Small intestine (tissue), 7 donors: ENCODE data around the gene RND2. TPM values are rescaled to one million over a fixed set of nuclear protein-coding genes. Genes with fewer than 3 reads are reported as not detected.
"Not testable (repeated sequence)": the region's sequence is repeated elsewhere in the genome, so short reads cannot be mapped to it uniquely, and the experiment has no call there.

Experiments
- DNase-seq, 2 donors: peaks; one replicate each; pipeline versions ENCODE4 v3.0.0 to v3.0.0-alpha.2; 2013
- FAIRE-seq: peaks from 2 replicates; lab custom pipeline; 2012; peaks lifted over from hg19 to GRCh38; lab: Jason Lieb, UNC
- H3K27ac ChIP-seq, 3 donors: one replicate each; pipeline ENCODE4 v1.5.1; 2013; ENCODE audit warnings: low read length in 2 of 3, mild to moderate bottlenecking in 2 of 3, control low read depth in 1 of 3, inconsistent platforms in 1 of 3, low read depth in 1 of 3, moderate library complexity in 1 of 3
- H3K27me3 ChIP-seq, 3 donors: one replicate each; pipeline ENCODE4 v1.6.1; 2013; ENCODE audit warnings: low read length in 3 of 3, inconsistent platforms in 1 of 3; ENCODE audit not compliant: control insufficient read depth in 3 of 3, insufficient read depth in 3 of 3
- H3K36me3 ChIP-seq, 3 donors: one replicate each; pipeline ENCODE4 v1.6.1; 2013; ENCODE audit warnings: low read length in 3 of 3, inconsistent platforms in 1 of 3, low read depth in 1 of 3, mild to moderate bottlenecking in 1 of 3, moderate library complexity in 1 of 3; ENCODE audit not compliant: control insufficient read depth in 3 of 3, insufficient read depth in 2 of 3
- H3K4me1 ChIP-seq, 3 donors: one replicate each; pipeline ENCODE4 v1.6.1; 2013; ENCODE audit warnings: low read length in 2 of 3, inconsistent platforms in 1 of 3, low read depth in 1 of 3, mild to moderate bottlenecking in 1 of 3, moderate library complexity in 1 of 3; ENCODE audit not compliant: control insufficient read depth in 3 of 3, insufficient read depth in 2 of 3
- H3K4me3 ChIP-seq, 3 donors: one replicate each; pipeline ENCODE4 v1.5.1; 2013; ENCODE audit warnings: low read length in 3 of 3, control low read depth in 1 of 3, inconsistent platforms in 1 of 3, low read depth in 1 of 3, mild to moderate bottlenecking in 1 of 3, moderate library complexity in 1 of 3
- H3K9me3 ChIP-seq, 2 donors: one replicate each; pipeline ENCODE4 v1.6.1; 2013; ENCODE audit warnings: low read depth in 1 of 2, low read length in 1 of 2; ENCODE audit not compliant: control insufficient read depth in 2 of 2, insufficient read depth in 1 of 2
- WGBS, 3 donors: extraction: QIAGEN DNeasy Blood & Tissue Kit; methylation state at CpG; one replicate each; pipeline ENCODE4 v1.1.7; 2013; 5-methylcytosine and 5-hydroxymethylcytosine counted together
- polyA plus RNA-seq, 4 donors: library from polyadenylated mRNA; stranded (reverse) in 3 of 4; unstranded in 1 of 4; fragments of 200-250 nt in 3 of 4; fragments of 120-200 nt in 1 of 4; gene quantifications; one replicate each; pipeline versions ENCODE4 v1.2.1 to v1.2.3, GENCODE V29; 2013
- donor health status: healthy with polysubstance abuse.
- donor health status: control.
- donor health status: control.
- donor health status: Bipolar disorder and iron deficiency.
- donor health status: healthy.

RND2 gene
- polyA plus RNA-seq, 4 donors, result 0.27 to 0.67 (median 0.41) TPM; not detected in 1

DNA sequence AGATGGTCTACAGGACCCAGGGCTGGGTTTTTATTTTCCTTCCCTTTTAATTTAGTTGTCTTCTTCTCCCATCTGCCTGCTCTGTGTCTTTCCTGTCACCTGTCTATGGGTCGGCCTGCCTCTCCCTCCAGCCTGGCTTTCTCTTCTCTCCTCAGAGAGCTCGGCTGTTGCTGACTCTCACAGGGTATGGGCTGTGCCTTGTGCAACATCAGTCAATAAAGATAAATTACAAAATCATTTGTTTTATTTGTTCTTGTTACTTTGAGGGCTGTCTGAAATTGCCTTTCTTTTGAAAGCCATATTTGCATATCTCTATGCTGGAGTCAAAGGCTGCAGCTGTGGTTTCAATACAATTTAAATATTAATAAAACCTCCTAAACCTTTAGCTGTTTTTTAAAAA is 15.6 kb downstream of the RND2 start:
- H3K9me3 ChIP-seq, result no peaks in the 10 kb centered on the region
- H3K4me1 ChIP-seq, result peaks cover 0 to 12% (median 0%) of the 10 kb centered on the region in 3 donors
- FAIRE-seq (no peak), DNase-seq (peak in 1 of 2 donors; percentile 46)
- H3K4me3 ChIP-seq, result no peak overlapping the region
- 69 to 83% (median 80%) methylated on average over 2 of the region's 2 CpGs for WGBS, 3 donors
- peaks cover 0 to 2% (median 0%) of the 10 kb centered on the region in 3 donors for H3K36me3 ChIP-seq
- no peak overlapping the region for H3K27ac ChIP-seq
- H3K27me3 ChIP-seq, result no peaks in the 10 kb centered on the region

DNA sequence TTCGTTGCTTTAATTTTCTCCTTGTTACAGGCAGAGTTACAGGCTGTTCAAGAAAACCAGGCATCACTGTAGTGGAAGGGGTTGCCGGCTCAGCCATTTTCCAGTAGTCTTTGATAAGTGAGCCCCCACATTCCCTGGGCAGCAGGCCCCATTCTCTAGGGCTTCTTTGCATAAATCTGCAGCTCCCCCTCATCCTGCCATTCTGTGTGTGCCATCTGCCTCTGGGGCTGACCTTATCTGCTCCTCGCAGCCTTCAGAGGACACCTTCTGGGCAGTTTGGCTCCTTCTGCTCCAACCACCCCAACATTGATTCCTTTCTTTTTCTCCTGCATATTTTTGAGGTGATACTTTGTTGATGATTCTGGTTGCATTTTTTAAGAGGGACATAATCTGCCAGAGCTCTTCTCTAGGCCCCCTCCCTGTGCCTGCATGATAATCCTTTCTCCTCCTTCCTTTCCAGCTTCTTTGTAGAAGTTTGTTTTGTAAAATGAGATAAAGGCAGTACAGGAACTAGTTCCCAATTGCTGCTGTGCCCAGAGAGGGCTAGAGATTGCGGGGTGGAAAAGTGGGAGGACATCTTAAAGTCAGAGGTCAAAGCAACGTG is 17.1 kb downstream of the RND2 start:
- FAIRE-seq (no peak), DNase-seq (no peak)
- WGBS, 3 donors, result 77 to 87% (median 85%) methylated on average over 5 of the region's 5 CpGs
- Histone ChIP-seq H3K4me3 (no peak overlapping the region), H3K27me3 (no peaks in the 10 kb centered on the region), H3K4me1 (peaks cover 0 to 12% (median 0%) of the 10 kb centered on the region in 3 donors), H3K27ac (no peak overlapping the region), H3K36me3 (peaks cover 0 to 2% (median 0%) of the 10 kb centered on the region in 3 donors), H3K9me3 (no peaks in the 10 kb centered on the region)

GRCh38 chr17:43043307-43043706 is 18.3 kb downstream of the RND2 start:
- FAIRE-seq, result no peak
- Histone ChIP-seq H3K27me3 (no peaks in the 10 kb centered on the region), H3K36me3 (peaks cover 0 to 7% (median 0%) of the 10 kb centered on the region in 3 donors), H3K4me3 (no peak overlapping the region), H3K27ac (no peak overlapping the region), H3K9me3 (no peaks in the 10 kb centered on the region), H3K4me1 (peaks cover 0 to 8% (median 0%) of the 10 kb centered on the region in 3 donors)
- no peak for DNase-seq

- no peak overlapping the region for H3K4me3 ChIP-seq
- no peaks in the 10 kb centered on the region for H3K27me3 ChIP-seq
- WGBS, 3 donors, result 87 to 94% (median 89%) methylated on average over 4 of the region's 4 CpGs
- no peaks in the 10 kb centered on the region for H3K9me3 ChIP-seq
- H3K36me3 ChIP-seq, result peaks cover 0 to 10% (median 2%) of the 10 kb centered on the region in 3 donors
- DNase-seq (no peak), FAIRE-seq (no peak)
- no peak overlapping the region for H3K27ac ChIP-seq
- H3K4me1 ChIP-seq, result peaks cover 0 to 8% (median 0%) of the 10 kb centered on the region in 3 donors
Observed at GRCh38 chr17:43044024-43044423, 19.0 kb downstream of the RND2 start.

DNA sequence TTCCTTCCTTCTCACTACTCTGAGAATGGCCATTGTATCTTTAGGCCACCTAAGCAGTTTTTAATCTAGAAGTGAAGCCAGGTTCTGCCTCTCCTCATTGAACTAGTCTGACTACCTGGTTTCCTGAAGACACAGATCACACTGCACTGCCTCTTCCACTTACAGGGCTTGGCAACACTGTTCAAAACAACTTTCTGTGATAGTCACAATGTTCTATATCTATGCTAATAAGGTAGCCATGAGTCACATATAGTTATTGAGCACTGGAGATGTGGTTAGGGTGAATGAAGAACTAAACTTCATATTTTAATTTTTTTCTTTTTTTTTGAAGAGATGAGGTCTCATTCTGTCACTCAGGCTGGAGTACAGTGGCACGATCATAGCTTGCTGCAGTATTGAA is 26.9 kb downstream of the RND2 start:
- DNase-seq (no peak), FAIRE-seq (no peak)
- H3K4me3 ChIP-seq, result no peak overlapping the region
- WGBS, 3 donors, result 93 to 100% (median 100%) methylated on average over 1 of the region's 1 CpG
- no peak overlapping the region for H3K27ac ChIP-seq
- peaks cover 0 to 29% (median 2%) of the 10 kb centered on the region in 3 donors for H3K36me3 ChIP-seq
- H3K27me3 ChIP-seq, result no peaks in the 10 kb centered on the region
- H3K9me3 ChIP-seq, result no peaks in the 10 kb centered on the region
- H3K4me1 ChIP-seq, result no peaks in the 10 kb centered on the region

DNA sequence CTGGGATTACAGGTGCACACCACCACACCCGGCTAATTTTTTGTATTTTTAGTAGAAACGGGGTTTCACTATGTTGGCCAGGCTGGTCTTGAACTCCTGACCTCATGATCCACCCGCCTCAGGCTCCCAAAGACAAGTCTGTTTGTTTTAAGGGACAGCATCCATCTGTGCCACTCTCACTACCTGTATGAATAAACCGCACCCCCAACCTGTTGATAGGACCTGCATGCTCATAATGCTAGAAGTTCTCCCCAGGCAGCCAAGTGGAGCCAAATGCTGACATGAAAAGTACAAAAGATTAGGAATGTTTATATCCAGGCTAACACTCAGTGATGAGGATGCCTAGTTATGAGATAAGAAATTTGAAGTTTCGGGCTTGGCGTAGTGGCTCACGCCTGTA is 28.0 kb downstream of the RND2 start:
- not testable (repeated sequence) for DNase-seq, H3K27ac ChIP-seq, H3K4me3 ChIP-seq, H3K9me3 ChIP-seq, H3K4me1 ChIP-seq, FAIRE-seq, H3K27me3 ChIP-seq
- WGBS, 3 donors, result 93 to 96% (median 95%) methylated on average over 7 of the region's 7 CpGs
- peaks cover 0 to 27% (median 2%) of the 10 kb centered on the region in 3 donors for H3K36me3 ChIP-seq

GRCh38 chr17:43056051-43056450 is 31.0 kb downstream of the RND2 start:
- FAIRE-seq, result no peak
- DNase-seq, result no peak
- H3K27ac ChIP-seq, result no peak overlapping the region
- no peaks in the 10 kb centered on the region for H3K27me3 ChIP-seq
- H3K4me3 ChIP-seq, result no peak overlapping the region
- H3K36me3 ChIP-seq, result peaks cover 0 to 26% (median 0%) of the 10 kb centered on the region in 3 donors
- 96 to 99% (median 96%) methylated on average over 7 of the region's 7 CpGs for WGBS, 3 donors
- H3K9me3 ChIP-seq, result no peaks in the 10 kb centered on the region
- H3K4me1 ChIP-seq, result no peaks in the 10 kb centered on the region

GRCh38 chr17:43062984-43063638 is 38.1 kb downstream of the RND2 start:
- Histone ChIP-seq H3K9me3 (no peaks in the 10 kb centered on the region), H3K27ac (no peak overlapping the region), H3K36me3 (peaks cover 0 to 12% (median 2%) of the 10 kb centered on the region in 3 donors), H3K4me3 (no peak overlapping the region), H3K4me1 (no peaks in the 10 kb centered on the region), H3K27me3 (no peaks in the 10 kb centered on the region)
- FAIRE-seq (no peak), DNase-seq (no peak)
- WGBS, 3 donors, result 96 to 97% (median 96%) methylated on average over 10 of the region's 10 CpGs
